ENCODE measurements around the gene YTHDC1. TPM values are rescaled to one million over a fixed set of nuclear protein-coding genes. Genes with fewer than 3 reads are reported as not detected.

Gene YTHDC1
- polyA plus RNA-seq, 2 of the 4 experiments (the other 2 are of a cell fraction), result 47.0 to 53.4 TPM

- TF ChIP-seq FOSB (CRISPR knock-in tag; IDR thresholded peaks at IDR 0.05), result no peak
- TF ChIP-seq POLR2A (IDR thresholded peaks at IDR 0.05; ENCODE audit: low read length), result no peak
- no peak for TF ChIP-seq KDM5A (IDR thresholded peaks at IDR 0.05)
- TF ChIP-seq, protein P1, sequence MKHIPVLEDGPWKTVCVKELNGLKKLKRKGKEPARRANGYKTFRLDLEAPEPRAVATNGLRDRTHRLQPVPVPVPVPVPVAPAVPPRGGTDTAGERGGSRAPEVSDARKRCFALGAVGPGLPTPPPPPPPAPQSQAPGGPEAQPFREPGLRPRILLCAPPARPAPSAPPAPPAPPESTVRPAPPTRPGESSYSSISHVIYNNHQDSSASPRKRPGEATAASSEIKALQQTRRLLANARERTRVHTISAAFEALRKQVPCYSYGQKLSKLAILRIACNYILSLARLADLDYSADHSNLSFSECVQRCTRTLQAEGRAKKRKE (CRISPR knock-in tag; IDR thresholded peaks at IDR 0.05; ENCODE audit: low read depth), result no peak
- TF ChIP-seq PBX3 (IDR thresholded peaks at IDR 0.05), result no peak
Observed at GRCh38 chr4:68297137-68297536, 52.8 kb downstream of the YTHDC1 start (continued).

- no peak overlapping the region for H3K4me2 ChIP-seq
- no peak overlapping the region for H3K27ac ChIP-seq
- TF ChIP-seq JUN (IDR thresholded peaks at IDR 0.05), result no peak
- TF ChIP-seq NFE2L2 (conservative IDR thresholded peaks at IDR 0.05; ENCODE audit: low read length), result no peak
- TF ChIP-seq, protein P2, sequence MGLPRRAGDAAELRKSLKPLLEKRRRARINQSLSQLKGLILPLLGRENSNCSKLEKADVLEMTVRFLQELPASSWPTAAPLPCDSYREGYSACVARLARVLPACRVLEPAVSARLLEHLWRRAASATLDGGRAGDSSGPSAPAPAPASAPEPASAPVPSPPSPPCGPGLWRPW (IDR thresholded peaks at IDR 0.05), result no peak
- TF ChIP-seq RAD21 (conservative IDR thresholded peaks at IDR 0.05 in 1 of 2, IDR thresholded peaks at IDR 0.05 in 1 of 2), result no peak
- no peak for TF ChIP-seq PHF8 (IDR thresholded peaks at IDR 0.05; ENCODE audit: borderline replicate concordance, low read depth)
- TF ChIP-seq SMC3 (IDR thresholded peaks at IDR 0.05), result no peak
- no peak for TF ChIP-seq MAFK (IDR thresholded peaks at IDR 0.05; ENCODE audit: partially characterized antibody)
- TF ChIP-seq HOXB5 (CRISPR knock-in tag; IDR thresholded peaks at IDR 0.05), result no peak
- no peak for TF ChIP-seq ESRRA (IDR thresholded peaks at IDR 0.05; ENCODE audit: borderline replicate concordance, low read length)
- no peak for TF ChIP-seq TFCP2L1 (CRISPR knock-in tag; IDR thresholded peaks at IDR 0.05)
- TF ChIP-seq NR3C1 (IDR thresholded peaks at IDR 0.05), result no peak
- TF ChIP-seq FOXS1 (CRISPR knock-in tag; IDR thresholded peaks at IDR 0.05), result no peak
- TF ChIP-seq CBX8 (IDR thresholded peaks at IDR 0.05), result no peak
- TF ChIP-seq EHMT2 (IDR thresholded peaks at IDR 0.05; ENCODE audit: low read depth), result no peak
- no peak for TF ChIP-seq TP53 (CRISPR knock-in tag; IDR thresholded peaks at IDR 0.05)
- TF ChIP-seq GATA3 (IDR thresholded peaks at IDR 0.05; ENCODE audit: borderline replicate concordance), result no peak
- no peak for TF ChIP-seq E2F6 (IDR thresholded peaks at IDR 0.05; ENCODE audit: borderline replicate concordance, low read depth)
- POLR2A ChIA-PET, result no interaction called here
- DNase-seq (ENCODE audit: low read depth in 1 of 2, low spot score in 1 of 2) (no peak), FAIRE-seq (no peak), ATAC-seq (no peak)
- H3K4me1 ChIP-seq, result no peaks in the 10 kb centered on the region
- H3K9me3 ChIP-seq, result no peaks in the 10 kb centered on the region
- CTCF ChIA-PET, result no interaction called here
- 80% methylated on average over 1 of the region's 1 CpG for WGBS (ENCODE audit: missing lambda C conversion rate)
- no peak overlapping the region for H3K4me3 ChIP-seq
Observed at GRCh38 chr4:68291256-68291655, 58.6 kb downstream of the YTHDC1 start.

DNA sequence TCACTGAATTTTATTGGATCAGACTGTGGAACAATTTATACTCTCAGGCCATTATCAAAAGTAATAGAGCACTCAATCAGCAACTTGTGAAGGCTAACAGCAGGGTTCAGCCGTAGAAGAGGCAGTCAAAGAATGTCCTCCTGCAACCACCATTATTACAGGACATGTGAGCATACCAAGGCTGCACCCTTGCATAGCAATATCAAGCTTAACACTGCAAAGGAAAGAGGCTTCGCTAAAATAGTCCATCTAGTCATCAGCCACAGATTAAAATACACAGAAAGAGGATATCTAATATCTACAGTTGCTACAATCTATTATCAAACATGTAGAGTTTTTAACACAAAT lies 61.5 kb downstream of the YTHDC1 start:
- Histone ChIP-seq H3K4me1 (no peaks in the 10 kb centered on the region), H3K9me3 (no peaks in the 10 kb centered on the region), H3K4me3 (no peak overlapping the region), H3K27ac (no peak overlapping the region), H3K4me2 (peak overlapping the region; percentile 20; the same call in 1 of the 3 replicates)
- POLR2A ChIA-PET, result no interaction called here
- 38% methylated on average over 2 of the region's 2 CpGs for WGBS (ENCODE audit: missing lambda C conversion rate)
- TF ChIP-seq FOSL2 (IDR thresholded peaks at IDR 0.05), result no peak
- no peak for TF ChIP-seq FOSL2 (CRISPR knock-in tag; IDR thresholded peaks at IDR 0.05)
- TF ChIP-seq NPAS2 (CRISPR knock-in tag; IDR thresholded peaks at IDR 0.05; ENCODE audit: borderline replicate concordance), result no peak
- TF ChIP-seq ZSCAN20 (CRISPR knock-in tag; IDR thresholded peaks at IDR 0.05), result no peak
- no peak for TF ChIP-seq MYC (IDR thresholded peaks at IDR 0.05; ENCODE audit: borderline replicate concordance, low read length)
- no peak for TF ChIP-seq HOXA7 (CRISPR knock-in tag; IDR thresholded peaks at IDR 0.05)
- TF ChIP-seq JUNB (IDR thresholded peaks at IDR 0.05), result no peak
- DNase-seq (ENCODE audit: low read depth in 1 of 2, low spot score in 1 of 2) (no peak), FAIRE-seq (no peak), ATAC-seq (no peak)
- CTCF ChIA-PET, result no interaction called here
